ENCODE measurements around the gene NTRK2.

GRCh38 chr9:84953252-84953773 lies 283.8 kb downstream of the NTRK2 start:
- TF ChIP-seq POLR2AphosphoS5 (IDR thresholded peaks at IDR 0.05; ENCODE audit: low read depth, low read length) = no peak
- no peak for TF ChIP-seq REST (IDR thresholded peaks at IDR 0.05; ENCODE audit: insufficient read depth in 1 of 2, low read depth in 2 of 2, low read length in 2 of 2)

Data from PFSK-1 (cell line).